ENCODE measurements around the gene GNAO1. TPM values are rescaled to one million over a fixed set of nuclear protein-coding genes. Genes with fewer than 3 reads are reported as not detected.

GNAO1 gene
- total and polyA plus RNA-seq, 9 of the 15 experiments (the other 6 are each of a cell fraction or from before 2014, with no cell fraction given), result 0.07 to 0.42 (median 0.08) TPM; not detected in 5

DNA sequence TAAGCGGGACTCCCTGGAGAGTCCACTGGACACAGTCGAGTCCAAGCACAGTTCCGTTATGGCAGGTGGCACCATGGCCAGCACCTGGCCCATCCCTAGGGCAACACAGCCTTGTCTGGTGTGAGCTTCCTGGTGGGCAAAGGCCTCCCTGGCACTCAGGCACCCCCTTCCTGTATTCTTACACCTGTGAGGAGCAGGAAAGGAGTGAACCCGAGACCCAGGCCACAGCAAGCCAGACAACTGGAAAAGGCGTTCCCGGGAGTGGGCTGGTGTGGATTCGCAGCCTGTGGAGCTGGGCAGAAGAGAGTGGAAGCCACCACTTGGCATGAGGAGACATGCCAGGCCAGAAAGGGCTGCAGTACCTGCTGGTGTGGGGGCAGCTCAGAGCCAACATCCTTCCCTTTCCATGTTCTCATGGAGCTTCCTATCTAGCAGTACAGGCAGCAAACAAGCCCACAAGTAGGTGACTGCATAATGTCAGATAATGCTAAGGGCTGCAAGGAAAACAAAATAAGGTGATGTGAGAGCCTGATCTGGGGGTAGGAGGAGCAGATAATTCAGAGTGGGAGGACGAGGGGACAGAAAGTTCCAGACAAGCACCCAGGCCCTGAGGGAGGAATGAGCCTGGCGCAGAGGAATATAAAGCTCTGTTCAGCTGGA is 87.0 kb downstream of the GNAO1 start (continued):
- TF ChIP-seq, protein P1, sequence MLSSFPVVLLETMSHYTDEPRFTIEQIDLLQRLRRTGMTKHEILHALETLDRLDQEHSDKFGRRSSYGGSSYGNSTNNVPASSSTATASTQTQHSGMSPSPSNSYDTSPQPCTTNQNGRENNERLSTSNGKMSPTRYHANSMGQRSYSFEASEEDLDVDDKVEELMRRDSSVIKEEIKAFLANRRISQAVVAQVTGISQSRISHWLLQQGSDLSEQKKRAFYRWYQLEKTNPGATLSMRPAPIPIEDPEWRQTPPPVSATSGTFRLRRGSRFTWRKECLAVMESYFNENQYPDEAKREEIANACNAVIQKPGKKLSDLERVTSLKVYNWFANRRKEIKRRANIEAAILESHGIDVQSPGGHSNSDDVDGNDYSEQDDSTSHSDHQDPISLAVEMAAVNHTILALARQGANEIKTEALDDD (IDR thresholded peaks at IDR 0.05), result no peak
- peak; percentile 63; the same call in 1 of the 2 replicates for TF ChIP-seq HDAC2 (IDR thresholded peaks at IDR 0.05)
- no peak for TF ChIP-seq EZH2 (IDR thresholded peaks at IDR 0.05; ENCODE audit: borderline replicate concordance, low read depth, low read length)
- TF ChIP-seq THAP12 (CRISPR knock-in tag; IDR thresholded peaks at IDR 0.05), result no peak
- TF ChIP-seq RBM14 (IDR thresholded peaks at IDR 0.05; ENCODE audit: borderline replicate concordance, insufficient read depth, low read depth, low read length), result no peak
- peak; percentile 88 for TF ChIP-seq EP300 (IDR thresholded peaks at IDR 0.05; ENCODE audit: low read length)
- no peak for TF ChIP-seq TAF9B (IDR thresholded peaks at IDR 0.05; ENCODE audit: partially characterized antibody)
- no peak for TF ChIP-seq CBX8 (IDR thresholded peaks at IDR 0.05; ENCODE audit: borderline replicate concordance, extremely low read depth, low read depth, low read length, poor library complexity, severe bottlenecking)
- no peak for TF ChIP-seq ZBTB49 (CRISPR knock-in tag; IDR thresholded peaks at IDR 0.05; ENCODE audit: borderline replicate concordance)
- TF ChIP-seq GATAD2A (IDR thresholded peaks at IDR 0.05), result no peak
- TF ChIP-seq ZNF280B (CRISPR knock-in tag; IDR thresholded peaks at IDR 0.05), result no peak
- TF ChIP-seq MLX (CRISPR knock-in tag; conservative IDR thresholded peaks at IDR 0.05), result no peak
- TF ChIP-seq POLR2H (tag; IDR thresholded peaks at IDR 0.05; ENCODE audit: low read depth), result no peak
- TF ChIP-seq MCM7 (IDR thresholded peaks at IDR 0.05), result no peak
- TF ChIP-seq ZNF354B (CRISPR knock-in tag; IDR thresholded peaks at IDR 0.05), result no peak
- no peak for TF ChIP-seq ZBTB7A (IDR thresholded peaks at IDR 0.05; ENCODE audit: borderline replicate concordance, control insufficient read depth, low read depth, low read length)
- peak; percentile 92; the same call in 1 of the 2 replicates for TF ChIP-seq CC2D1A (IDR thresholded peaks at IDR 0.05)
- TF ChIP-seq FIP1L1 (IDR thresholded peaks at IDR 0.05; ENCODE audit: low read depth, low read length, poor library complexity, severe bottlenecking), result no peak
- TF ChIP-seq NFIC (IDR thresholded peaks at IDR 0.05), result peak; percentile 84
- TF ChIP-seq ZNF23 (CRISPR knock-in tag; IDR thresholded peaks at IDR 0.05), result no peak
